GM23248 (cell line): ENCODE data around the gene ATP2B3. TPM values are rescaled to one million over a fixed set of nuclear protein-coding genes. Genes with fewer than 3 reads are reported as not detected.

ENCODE experiments used
- DNase-seq: peaks from one replicate; pipeline ENCODE4 v3.0.0-alpha.2; 2015
- H2AFZ ChIP-seq: fragments of 200-600 bp; sonication (generic); 2 replicates; pipeline ENCODE4 v1.6.1; 2016; ENCODE audit warnings: antibody characterized with exemption
- H3F3A ChIP-seq: fragments of 200-600 bp; sonication (generic); 2 replicates; pipeline ENCODE4 v1.6.1; 2016; ENCODE audit warnings: mild to moderate bottlenecking, antibody characterized with exemption, mixed run types; ENCODE audit not compliant: insufficient read depth
- H3K27ac ChIP-seq: fragments of 200-600 bp; sonication (generic); 2 replicates; pipeline ENCODE4 v1.5.1; 2016; ENCODE audit warnings: mild to moderate bottlenecking
- H3K27me3 ChIP-seq: fragments of 200-600 bp; sonication (generic); replicated peaks from 2 replicates; pipeline ENCODE4 v1.6.1; 2016; ENCODE audit warnings: mild to moderate bottlenecking; ENCODE audit not compliant: insufficient read depth
- H3K36me3 ChIP-seq: fragments of 200-600 bp; sonication (generic); 2 replicates; pipeline ENCODE4 v1.6.1; 2016; ENCODE audit warnings: low read depth, mild to moderate bottlenecking
- H3K4me1 ChIP-seq: fragments of 200-600 bp; sonication (generic); 2 replicates; pipeline ENCODE4 v1.6.1; 2016; ENCODE audit warnings: mild to moderate bottlenecking; ENCODE audit not compliant: insufficient read depth
- H3K4me2 ChIP-seq: fragments of 200-600 bp; sonication (generic); one replicate; pipeline ENCODE4 v1.6.1; 2016; ENCODE audit warnings: mild to moderate bottlenecking; ENCODE audit not compliant: unreplicated experiment
- H3K4me3 ChIP-seq: fragments of 200-600 bp; sonication (generic); 2 replicates; pipeline ENCODE4 v1.5.1; 2016; ENCODE audit warnings: mild to moderate bottlenecking
- H3K79me2 ChIP-seq: fragments of 200-600 bp; sonication (generic); 2 replicates; pipeline ENCODE4 v1.6.1; 2016; ENCODE audit warnings: mild to moderate bottlenecking; ENCODE audit not compliant: insufficient read depth
- H3K9ac ChIP-seq: fragments of 200-600 bp; sonication (generic); 2 replicates; pipeline ENCODE4 v1.6.1; 2016; ENCODE audit warnings: mild to moderate bottlenecking
- H3K9me2 ChIP-seq: fragments of 200-600 bp; sonication (generic); 2 replicates; pipeline ENCODE4 v1.6.1; 2016; ENCODE audit warnings: mixed run types, mild to moderate bottlenecking, moderate library complexity; ENCODE audit not compliant: insufficient read depth
- H3K9me3 ChIP-seq: fragments of 200-600 bp; sonication (generic); one replicate; pipeline ENCODE4 v1.6.1; 2017; ENCODE audit warnings: low read depth
- H4K20me1 ChIP-seq: fragments of 200-600 bp; sonication (generic); 2 replicates; pipeline ENCODE4 v1.6.0; 2016; ENCODE audit not compliant: insufficient read depth
- EZH2 ChIP-seq: fragments of 200-600 bp; sonication (generic); IDR thresholded peaks from 2 replicates; pipeline ENCODE4 v1.6.1; 2018; ENCODE audit warnings: antibody characterized with exemption, mild to moderate bottlenecking; ENCODE audit not compliant: insufficient read depth, poor library complexity, severe bottlenecking
- EZH2phosphoT487 ChIP-seq: fragments of 200-600 bp; sonication (generic); IDR thresholded peaks from 2 replicates; pipeline ENCODE4 v1.6.1; 2018; ENCODE audit warnings: antibody characterized with exemption, moderate library complexity, mild to moderate bottlenecking, low read depth; ENCODE audit not compliant: insufficient read depth
- WGBS, 2 experiments: methylation state at CpG; one replicate each; pipeline ENCODE4 v1.1.6; 2015 to 2017; ENCODE audit warnings: low lambda C conversion rate in 2 of 2, low coverage in 1 of 2; ENCODE audit errors: missing lambda C conversion rate in 2 of 2; 5-methylcytosine and 5-hydroxymethylcytosine counted together
- in situ Hi-C: fragments of 300-500 bp; cut with MboI; formaldehyde crosslinking; loops from 2 replicates; pipeline ENCODE4 v1.15.0; 2020
- polyA plus RNA-seq: library from polyadenylated mRNA; unstranded; fragments of >200 nt; fragmentation: Nextera tagmentation; extraction: Ambion mirVana; gene quantifications from 2 replicates; pipeline ENCODE4 v1.2.1, GENCODE V29; 2016
- total RNA-seq: library from RNA; depleted of rRNA; stranded (reverse); fragments of >200 nt; shearing (Covaris generic); gene quantifications from 2 replicates; pipeline ENCODE4 v1.2.3, GENCODE V29; 2014; rRNA removed

ATP2B3 gene
- total RNA-seq (not detected in 2 replicates), polyA plus RNA-seq (not detected in 2 replicates)

DNA sequence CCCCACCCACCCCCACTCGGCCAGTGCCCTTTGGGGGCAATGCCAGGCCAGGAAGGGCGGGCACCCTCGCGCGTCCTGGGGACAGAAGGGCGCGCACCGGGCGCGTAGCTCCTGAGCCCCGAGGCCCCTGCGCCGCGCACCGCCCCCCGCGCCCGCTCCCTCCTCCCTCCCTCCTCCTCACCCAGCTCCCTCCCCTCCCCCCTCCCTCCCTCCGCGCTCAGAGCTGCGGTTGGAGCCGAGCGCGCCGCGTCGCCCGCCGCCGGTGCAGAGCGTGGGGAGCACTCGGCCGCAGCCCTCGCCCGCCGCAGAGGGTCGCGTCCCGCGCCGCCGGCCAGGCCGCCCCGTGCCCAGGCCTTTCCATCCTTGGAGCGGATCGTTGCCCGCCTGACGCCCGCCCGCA lies at the start of gene ATP2B3:
ATP2B3 (plus strand) TSS at position 220 of the 400 bp plus-strand sequence. CDS start 18,606 bp downstream, outside the sequence.
- Histone ChIP-seq H3K79me2 (no peaks in the 10 kb centered on the region), H4K20me1 (no peaks in the 10 kb centered on the region), H3K27ac (no peak within 1 kb of the TSS), H3K36me3 (no peaks in the 10 kb centered on the region), H3K9me3 (no peaks in the 10 kb centered on the region), H3K9me2 (no peaks in the 10 kb centered on the region), H3K9ac (no peak within 1 kb of the TSS), H2AFZ (no peak within 1 kb of the TSS), H3F3A (0 out of 2 replicates have a peak, but pooled peaks cover 4% of the 10 kb centered on the region), H3K4me2 (no peak within 1 kb of the TSS), H3K27me3 (no peaks in the 10 kb centered on the region), H3K4me1 (peaks cover 13% of the 10 kb centered on the region; the same call in 1 of the 2 replicates), H3K4me3 (no peak within 1 kb of the TSS)
- no peak for DNase-seq
- in situ Hi-C loops, result no loop called here
- 0% methylated on average over 14 of the region's 50 CpGs; no CpG with 5 or more reads in 1 of the 2 experiments for WGBS, 2 experiments
- TF ChIP-seq EZH2phosphoT487, result no peak
- TF ChIP-seq EZH2, result no peak

GRCh38 chrX:153468008-153468580 lies 49.3 kb upstream of the ATP2B3 start:
- Histone ChIP-seq H3K4me2 (no peak overlapping the region), H4K20me1 (no peaks in the 10 kb centered on the region), H3F3A (no peaks in the 10 kb centered on the region), H3K27ac (no peak overlapping the region), H3K9me2 (no peaks in the 10 kb centered on the region), H3K36me3 (no peaks in the 10 kb centered on the region), H3K4me3 (no peak overlapping the region), H3K27me3 (no peaks in the 10 kb centered on the region), H3K9me3 (no peaks in the 10 kb centered on the region), H3K4me1 (no peaks in the 10 kb centered on the region), H3K79me2 (no peaks in the 10 kb centered on the region), H2AFZ (no peak overlapping the region), H3K9ac (no peak overlapping the region)
- in situ Hi-C loops, result no loop called here
- 79 to 90% methylated on average over 4 to 12 of the region's 12 CpGs for WGBS, 2 experiments
- no peak for DNase-seq
- TF ChIP-seq EZH2, result no peak
- TF ChIP-seq EZH2phosphoT487, result no peak

GRCh38 chrX:153469811-153470410 lies 47.5 kb upstream of the ATP2B3 start:
- in situ Hi-C loops, result no loop called here
- WGBS, 2 experiments, result 0 to 1% methylated on average over 11 to 15 of the region's 32 CpGs
- Histone ChIP-seq H3K4me1 (peaks cover under 1% of the 10 kb centered on the region), H3K27me3 (no peaks in the 10 kb centered on the region), H3K36me3 (no peaks in the 10 kb centered on the region), H3F3A (no peaks in the 10 kb centered on the region), H3K4me2 (peak overlapping the region; percentile 79), H3K9me2 (no peaks in the 10 kb centered on the region), H3K9me3 (no peaks in the 10 kb centered on the region), H3K9ac (peak overlapping the region; percentile 72), H4K20me1 (no peaks in the 10 kb centered on the region), H2AFZ (peak overlapping the region; percentile 77), H3K27ac (peak overlapping the region; percentile 45), H3K4me3 (peak overlapping the region; percentile 80), H3K79me2 (no peaks in the 10 kb centered on the region)
- TF ChIP-seq EZH2, result no peak
- no peak for TF ChIP-seq EZH2phosphoT487
- DNase-seq, result peak; percentile 66

DNA sequence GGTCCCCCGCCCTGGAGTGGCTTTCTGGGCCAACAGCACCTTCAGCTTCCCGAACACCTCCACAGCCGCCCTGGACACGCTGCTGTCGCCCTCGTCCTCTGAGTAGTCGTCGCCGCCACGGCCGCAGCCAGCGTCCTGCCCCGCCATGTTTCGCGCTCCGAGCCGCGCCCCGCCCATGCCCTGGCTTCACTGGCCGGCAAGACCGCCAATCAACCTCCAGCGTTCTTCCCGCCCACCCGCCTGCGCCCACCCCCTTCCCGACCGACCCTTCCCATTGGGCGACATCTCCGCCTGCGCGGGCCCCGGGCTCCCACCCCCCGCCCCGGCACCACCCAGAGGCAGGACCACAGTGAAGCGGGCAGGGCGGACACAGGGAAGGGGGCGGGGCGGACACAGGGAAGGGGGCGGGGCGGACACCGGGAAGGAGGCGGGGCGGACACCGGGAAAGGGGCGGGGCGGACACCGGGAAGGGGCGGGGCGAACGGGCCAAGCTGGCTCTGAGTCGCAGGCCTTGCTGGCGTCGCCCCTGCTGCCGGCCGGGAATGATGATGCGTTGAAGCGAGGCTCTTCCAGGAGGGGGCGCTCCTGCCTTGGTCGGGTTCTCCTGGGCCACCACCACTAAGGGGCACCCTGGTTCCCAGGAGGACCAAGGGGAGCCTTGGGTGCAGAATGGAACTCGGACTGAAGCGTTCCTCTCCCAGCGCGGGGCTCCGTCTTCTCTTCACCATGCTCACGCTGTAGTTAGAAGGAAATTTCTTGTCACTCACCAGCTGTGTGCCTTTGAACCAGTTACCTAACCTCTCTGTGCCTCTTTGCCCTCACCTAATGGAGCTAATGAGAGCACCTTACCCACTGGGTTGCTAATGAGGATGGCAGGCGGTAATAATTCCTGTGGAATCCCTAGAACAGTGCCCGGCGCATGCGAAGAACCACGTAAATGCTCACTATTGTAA lies 46.8 kb upstream of the ATP2B3 start, which contains the start of gene HAUS7:
HAUS7 (minus strand) TSS at position 166 of the 953 bp plus-strand sequence; CDS start at position 147, 19 bp downstream.
- H3K36me3 ChIP-seq, result no peaks in the 10 kb centered on the region
- H3K27ac ChIP-seq, result peak within 1 kb of the TSS; percentile 45
- no peaks in the 10 kb centered on the region for H3K27me3 ChIP-seq
- TF ChIP-seq EZH2phosphoT487, result no peak
- TF ChIP-seq EZH2, result no peak
- no peaks in the 10 kb centered on the region for H3K9me3 ChIP-seq
- 25 to 79% methylated on average over 5 to 17 of the region's 70 CpGs for WGBS, 2 experiments
- no peaks in the 10 kb centered on the region for H3F3A ChIP-seq
- peak; percentile 89 for DNase-seq
- H3K9me2 ChIP-seq, result no peaks in the 10 kb centered on the region
- no peaks in the 10 kb centered on the region for H4K20me1 ChIP-seq
- H2AFZ ChIP-seq, result peak within 1 kb of the TSS; percentile 77
- peak within 1 kb of the TSS; percentile 79 for H3K4me2 ChIP-seq
- no peaks in the 10 kb centered on the region for H3K79me2 ChIP-seq
- peaks cover 8% of the 10 kb centered on the region for H3K4me1 ChIP-seq
- peak within 1 kb of the TSS; percentile 72 for H3K9ac ChIP-seq
- H3K4me3 ChIP-seq, result peak within 1 kb of the TSS; percentile 80
- in situ Hi-C loops, result no loop called here
